ENCODE results near the gene TARBP1.
"Not testable (repeated sequence)": the region's sequence is repeated elsewhere in the genome, so short reads cannot be mapped to it uniquely, and the experiment has no call there.

TARBP1 gene

GRCh38 chr1:234440348-234440747 lies 38.6 kb downstream of the TARBP1 start:
- no peak for DNase-seq (ENCODE audit: low read depth in 2 of 2)

GRCh38 chr1:234438579-234438978 lies 40.4 kb downstream of the TARBP1 start:
- DNase-seq (ENCODE audit: low read depth in 2 of 2) = no peak

- no peak for DNase-seq (ENCODE audit: low read depth in 2 of 2)
Observed at GRCh38 chr1:234437423-234438171, 41.4 kb downstream of the TARBP1 start.

- DNase-seq (ENCODE audit: low read depth in 2 of 2) = no peak
Observed at GRCh38 chr1:234435620-234436019, 43.4 kb downstream of the TARBP1 start.

- DNase-seq (ENCODE audit: low read depth in 2 of 2) = no peak
Observed at GRCh38 chr1:234434706-234435105, 44.3 kb downstream of the TARBP1 start.

- DNase-seq (ENCODE audit: low read depth in 2 of 2) = no peak
Observed at GRCh38 chr1:234433563-234434285, 45.3 kb downstream of the TARBP1 start.

- no peak for DNase-seq (ENCODE audit: low read depth in 2 of 2)
Observed at GRCh38 chr1:234431255-234431654, 47.7 kb downstream of the TARBP1 start.

- DNase-seq (ENCODE audit: low read depth in 2 of 2) = no peak
Observed at GRCh38 chr1:234430691-234431090, 48.3 kb downstream of the TARBP1 start.

GRCh38 chr1:234429434-234429806 lies 49.6 kb downstream of the TARBP1 start:
- DNase-seq (ENCODE audit: low read depth in 2 of 2) = no peak

GRCh38 chr1:234427950-234428646 lies 50.9 kb downstream of the TARBP1 start:
- DNase-seq (ENCODE audit: low read depth in 2 of 2) = no peak

- DNase-seq (ENCODE audit: low read depth in 2 of 2) = no peak
Observed at GRCh38 chr1:234413990-234414389, 65.0 kb downstream of the TARBP1 start.

GRCh38 chr1:234413485-234413884 lies 65.5 kb downstream of the TARBP1 start:
- DNase-seq (ENCODE audit: low read depth in 2 of 2) = no peak

- no peak for DNase-seq (ENCODE audit: low read depth in 2 of 2)
Observed at GRCh38 chr1:234412830-234413229, 66.1 kb downstream of the TARBP1 start.

- no peak for DNase-seq (ENCODE audit: low read depth in 2 of 2)
Observed at GRCh38 chr1:234409328-234409727, 69.7 kb downstream of the TARBP1 start.

GRCh38 chr1:234408757-234409156 lies 70.2 kb downstream of the TARBP1 start:
- DNase-seq (ENCODE audit: low read depth in 2 of 2) = peak in 1 of 2 donors; percentile 19

- no peak for DNase-seq (ENCODE audit: low read depth in 2 of 2)
Observed at GRCh38 chr1:234406871-234407270, 72.1 kb downstream of the TARBP1 start.

- DNase-seq (ENCODE audit: low read depth in 2 of 2) = no peak
Observed at GRCh38 chr1:234405676-234406075, 73.3 kb downstream of the TARBP1 start.

GRCh38 chr1:234402939-234403338 lies 76.0 kb downstream of the TARBP1 start:
- no peak for DNase-seq (ENCODE audit: low read depth in 2 of 2)

- no peak for DNase-seq (ENCODE audit: low read depth in 2 of 2)
Observed at GRCh38 chr1:234401658-234402057, 77.3 kb downstream of the TARBP1 start.

- DNase-seq (ENCODE audit: low read depth in 2 of 2) = no peak
Observed at GRCh38 chr1:234400773-234401172, 78.2 kb downstream of the TARBP1 start.

GRCh38 chr1:234399515-234399914 lies 79.5 kb downstream of the TARBP1 start:
- not testable (repeated sequence) for DNase-seq (ENCODE audit: low read depth in 2 of 2)

- no peak for DNase-seq (ENCODE audit: low read depth in 2 of 2)
Observed at GRCh38 chr1:234398849-234399381, 80.1 kb downstream of the TARBP1 start.

Measured in stimulated activated CD8-positive, alpha-beta memory T cell treated with anti-CD3 and anti-CD28 coated beads, Interleukin-15, amount 100 ng/mL, for 4 hours (primary cell).